ENCODE data around the gene LCN15.

Gene LCN15

GRCh38 chr9:136738960-136739359 lies 25.4 kb downstream of the LCN15 start:
- no peak for TF ChIP-seq CSDC2 (CRISPR knock-in tag; IDR thresholded peaks at IDR 0.05)
- TF ChIP-seq, protein P1, sequence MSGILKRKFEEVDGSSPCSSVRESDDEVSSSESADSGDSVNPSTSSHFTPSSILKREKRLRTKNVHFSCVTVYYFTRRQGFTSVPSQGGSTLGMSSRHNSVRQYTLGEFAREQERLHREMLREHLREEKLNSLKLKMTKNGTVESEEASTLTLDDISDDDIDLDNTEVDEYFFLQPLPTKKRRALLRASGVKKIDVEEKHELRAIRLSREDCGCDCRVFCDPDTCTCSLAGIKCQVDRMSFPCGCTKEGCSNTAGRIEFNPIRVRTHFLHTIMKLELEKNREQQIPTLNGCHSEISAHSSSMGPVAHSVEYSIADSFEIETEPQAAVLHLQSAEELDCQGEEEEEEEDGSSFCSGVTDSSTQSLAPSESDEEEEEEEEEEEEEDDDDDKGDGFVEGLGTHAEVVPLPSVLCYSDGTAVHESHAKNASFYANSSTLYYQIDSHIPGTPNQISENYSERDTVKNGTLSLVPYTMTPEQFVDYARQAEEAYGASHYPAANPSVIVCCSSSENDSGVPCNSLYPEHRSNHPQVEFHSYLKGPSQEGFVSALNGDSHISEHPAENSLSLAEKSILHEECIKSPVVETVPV (CRISPR knock-in tag; IDR thresholded peaks at IDR 0.05) = no peak
- no peak for TF ChIP-seq CREB5 (CRISPR knock-in tag; IDR thresholded peaks at IDR 0.05; ENCODE audit: low read depth)
- no peak for TF ChIP-seq ZNF565 (CRISPR knock-in tag; conservative IDR thresholded peaks at IDR 0.05; ENCODE audit: low read depth)
- no peak for TF ChIP-seq POU6F1 (CRISPR knock-in tag; IDR thresholded peaks at IDR 0.05; ENCODE audit: borderline replicate concordance, low read depth)
- TF ChIP-seq, protein P2, sequence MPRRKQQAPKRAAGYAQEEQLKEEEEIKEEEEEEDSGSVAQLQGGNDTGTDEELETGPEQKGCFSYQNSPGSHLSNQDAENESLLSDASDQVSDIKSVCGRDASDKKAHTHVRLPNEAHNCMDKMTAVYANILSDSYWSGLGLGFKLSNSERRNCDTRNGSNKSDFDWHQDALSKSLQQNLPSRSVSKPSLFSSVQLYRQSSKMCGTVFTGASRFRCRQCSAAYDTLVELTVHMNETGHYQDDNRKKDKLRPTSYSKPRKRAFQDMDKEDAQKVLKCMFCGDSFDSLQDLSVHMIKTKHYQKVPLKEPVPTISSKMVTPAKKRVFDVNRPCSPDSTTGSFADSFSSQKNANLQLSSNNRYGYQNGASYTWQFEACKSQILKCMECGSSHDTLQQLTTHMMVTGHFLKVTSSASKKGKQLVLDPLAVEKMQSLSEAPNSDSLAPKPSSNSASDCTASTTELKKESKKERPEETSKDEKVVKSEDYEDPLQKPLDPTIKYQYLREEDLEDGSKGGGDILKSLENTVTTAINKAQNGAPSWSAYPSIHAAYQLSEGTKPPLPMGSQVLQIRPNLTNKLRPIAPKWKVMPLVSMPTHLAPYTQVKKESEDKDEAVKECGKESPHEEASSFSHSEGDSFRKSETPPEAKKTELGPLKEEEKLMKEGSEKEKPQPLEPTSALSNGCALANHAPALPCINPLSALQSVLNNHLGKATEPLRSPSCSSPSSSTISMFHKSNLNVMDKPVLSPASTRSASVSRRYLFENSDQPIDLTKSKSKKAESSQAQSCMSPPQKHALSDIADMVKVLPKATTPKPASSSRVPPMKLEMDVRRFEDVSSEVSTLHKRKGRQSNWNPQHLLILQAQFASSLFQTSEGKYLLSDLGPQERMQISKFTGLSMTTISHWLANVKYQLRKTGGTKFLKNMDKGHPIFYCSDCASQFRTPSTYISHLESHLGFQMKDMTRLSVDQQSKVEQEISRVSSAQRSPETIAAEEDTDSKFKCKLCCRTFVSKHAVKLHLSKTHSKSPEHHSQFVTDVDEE (CRISPR knock-in tag; IDR thresholded peaks at IDR 0.05) = no peak
- no peak for TF ChIP-seq ISL1 (CRISPR knock-in tag; IDR thresholded peaks at IDR 0.05)
- TF ChIP-seq OSR1 (CRISPR knock-in tag; IDR thresholded peaks at IDR 0.05) = no peak
- TF ChIP-seq SNAI2 (CRISPR knock-in tag; IDR thresholded peaks at IDR 0.05) = no peak
- no peak for TF ChIP-seq PPARA (CRISPR knock-in tag; IDR thresholded peaks at IDR 0.05; ENCODE audit: borderline replicate concordance)
- no peak for TF ChIP-seq ZFP30 (CRISPR knock-in tag; IDR thresholded peaks at IDR 0.05)
- TF ChIP-seq ZNF8 (CRISPR knock-in tag; IDR thresholded peaks at IDR 0.05) = no peak
- TF ChIP-seq ESRRG (CRISPR knock-in tag; IDR thresholded peaks at IDR 0.05) = no peak
- TF ChIP-seq TOX (CRISPR knock-in tag; IDR thresholded peaks at IDR 0.05; ENCODE audit: borderline replicate concordance) = no peak
- TF ChIP-seq BACH2 (CRISPR knock-in tag; IDR thresholded peaks at IDR 0.05; ENCODE audit: borderline replicate concordance) = no peak
- ATAC-seq = no peak

DNA sequence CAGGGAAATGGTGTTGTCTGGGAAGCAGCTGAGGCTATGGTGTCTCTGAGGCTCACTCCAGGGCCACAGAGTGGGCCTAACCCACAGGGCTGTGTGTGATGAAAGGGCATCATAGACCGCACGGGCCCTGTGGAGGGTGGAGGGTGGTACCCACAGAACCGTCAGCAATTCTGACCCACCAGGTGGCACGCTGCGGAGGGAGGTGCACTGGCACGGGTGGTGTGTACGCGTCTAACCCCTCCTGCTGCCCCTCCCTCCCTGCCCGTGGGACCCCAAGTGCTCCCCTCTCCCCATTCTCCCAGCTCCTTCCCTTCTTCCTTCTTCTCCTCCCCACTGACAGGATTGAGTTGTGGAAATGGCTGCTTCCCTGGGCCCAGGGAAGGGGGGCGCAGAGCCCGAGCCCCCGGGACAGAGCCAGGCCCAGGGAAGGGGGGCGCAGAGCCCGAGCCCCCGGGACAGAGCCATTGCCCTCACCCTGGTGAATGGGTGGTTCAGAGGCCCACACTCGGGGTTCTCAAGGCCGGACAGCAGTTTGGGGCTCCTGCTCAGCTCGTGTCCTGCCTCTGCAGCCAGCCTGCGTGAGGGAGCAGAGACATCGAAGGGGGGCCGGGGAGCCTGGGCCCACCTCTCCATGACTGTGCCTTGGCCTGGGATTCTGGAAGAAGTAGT lies 28.4 kb downstream of the LCN15 start:
- no peak for TF ChIP-seq ZNF70 (CRISPR knock-in tag; IDR thresholded peaks at IDR 0.05)
- no peak for TF ChIP-seq BACH2 (CRISPR knock-in tag; IDR thresholded peaks at IDR 0.05; ENCODE audit: borderline replicate concordance)
- TF ChIP-seq ZNF565 (CRISPR knock-in tag; conservative IDR thresholded peaks at IDR 0.05; ENCODE audit: low read depth) = no peak
- no peak for TF ChIP-seq PPARA (CRISPR knock-in tag; IDR thresholded peaks at IDR 0.05; ENCODE audit: borderline replicate concordance)
- TF ChIP-seq CSDC2 (CRISPR knock-in tag; IDR thresholded peaks at IDR 0.05) = no peak
- no peak for TF ChIP-seq ISL1 (CRISPR knock-in tag; IDR thresholded peaks at IDR 0.05)
- TF ChIP-seq ZFP3 (CRISPR knock-in tag; IDR thresholded peaks at IDR 0.05) = no peak
- no peak for TF ChIP-seq CREB5 (CRISPR knock-in tag; IDR thresholded peaks at IDR 0.05; ENCODE audit: low read depth)
- TF ChIP-seq ESRRG (CRISPR knock-in tag; IDR thresholded peaks at IDR 0.05) = no peak
- TF ChIP-seq SNAI2 (CRISPR knock-in tag; IDR thresholded peaks at IDR 0.05) = no peak
- TF ChIP-seq, protein P2 (CRISPR knock-in tag; IDR thresholded peaks at IDR 0.05) = no peak
- no peak for TF ChIP-seq POU6F1 (CRISPR knock-in tag; IDR thresholded peaks at IDR 0.05; ENCODE audit: borderline replicate concordance, low read depth)
- TF ChIP-seq ZC3H10 (CRISPR knock-in tag; IDR thresholded peaks at IDR 0.05) = no peak
- no peak for ATAC-seq

Measured in SK-N-SH treated with all-trans-retinoic acid at 6 μM for 48 hours (cell line).